H1 (cell line): ENCODE data around the gene MLKL. TPM values are rescaled to one million over a fixed set of nuclear protein-coding genes. Genes with fewer than 3 reads are reported as not detected.
A peak's percentile ranks its signal among the peaks of the same experiment; 100 is the strongest.

Experiments
- ASH2L ChIP-seq: fragments of 200-600, 300-600 bp; sonication (generic); IDR thresholded peaks from one replicate; pipeline ENCODE4 v1.7.1; 2017; ENCODE audit warnings: low read length
- GTF2F1 ChIP-seq: IDR thresholded peaks from 2 replicates; pipeline ENCODE4 v1.6.1; 2012; ENCODE audit warnings: low read depth, low read length, improper control_type of control experiment, borderline replicate concordance
- HDAC2 ChIP-seq, 2 experiments: fragments of 300-600 bp in 1 of 2; sonication (generic) in 1 of 2; IDR thresholded peaks; 2 replicates each; pipeline ENCODE4 v1.6.1; 2011 to 2012; ENCODE audit warnings: low read depth in 2 of 2, low read length in 2 of 2, mild to moderate bottlenecking in 2 of 2, moderate library complexity in 2 of 2, borderline replicate concordance in 1 of 2, inconsistent platforms in 1 of 2
- HDAC6 ChIP-seq: IDR thresholded peaks from one replicate; pipeline ENCODE4 v1.7.1; 2012; ENCODE audit warnings: low read depth, mild to moderate bottlenecking, inconsistent platforms, low read length, moderate library complexity
- JUN ChIP-seq: IDR thresholded peaks from 2 replicates; pipeline ENCODE4 v1.6.1; 2011; ENCODE audit warnings: low read depth, mild to moderate bottlenecking, improper control_type of control experiment, low read length
- KDM4A ChIP-seq: IDR thresholded peaks from one replicate; pipeline ENCODE4 v1.7.1; 2012; ENCODE audit warnings: low read depth, mild to moderate bottlenecking, moderate library complexity, low read length, inconsistent platforms; ENCODE audit not compliant: severe bottlenecking
- MAFK ChIP-seq: IDR thresholded peaks from 2 replicates; pipeline ENCODE4 v1.6.1; 2012; ENCODE audit warnings: low read depth, mild to moderate bottlenecking, improper control_type of control experiment, low read length
- POU5F1 ChIP-seq: IDR thresholded peaks from 2 replicates; pipeline ENCODE4 v1.6.1; 2011; ENCODE audit warnings: low read depth, mild to moderate bottlenecking, low read length, moderate library complexity
- RBBP5 ChIP-seq: IDR thresholded peaks from 2 replicates; pipeline ENCODE4 v1.7.1; 2012; ENCODE audit warnings: low read depth, mild to moderate bottlenecking, inconsistent platforms, low read length, moderate library complexity, borderline replicate concordance
- RXRA ChIP-seq: IDR thresholded peaks from 2 replicates; pipeline ENCODE4 v1.6.1; 2011; ENCODE audit warnings: low read depth, mild to moderate bottlenecking, low read length, moderate library complexity; ENCODE audit not compliant: insufficient read depth
- SIX5 ChIP-seq: IDR thresholded peaks from 2 replicates; pipeline ENCODE4 v1.6.1; 2011; ENCODE audit warnings: mild to moderate bottlenecking, low read depth, low read length
- SP2 ChIP-seq: IDR thresholded peaks from 2 replicates; pipeline ENCODE4 v1.6.1; 2012; ENCODE audit warnings: mild to moderate bottlenecking, low read length, inconsistent platforms
- USF2 ChIP-seq: IDR thresholded peaks from 2 replicates; pipeline ENCODE4 v1.6.1; 2011; ENCODE audit warnings: low read length, improper control_type of control experiment
- YY1 ChIP-seq: IDR thresholded peaks from 2 replicates; pipeline ENCODE4 v1.6.1; 2011; ENCODE audit warnings: low read depth, mild to moderate bottlenecking, low read length
- ZNF274 ChIP-seq: IDR thresholded peaks from 2 replicates; pipeline ENCODE4 v1.7.0; 2012; ENCODE audit warnings: low read length, borderline replicate concordance; ENCODE audit errors: extremely low read depth
- polyA plus RNA-seq, 7 experiments: library from polyadenylated mRNA; depleted of rRNA in 3 of 7; stranded (reverse) in 5 of 7; unstranded in 2 of 7; fragments of >200 nt in 5 of 7; fragments of 200-250 nt in 2 of 7; gene quantifications; 1 replicate in 5 of 7; 2 replicates in 1 of 7; 4 replicates in 1 of 7; pipeline versions ENCODE4 v1.2.1 to v1.2.3, GENCODE V29; 2011 to 2013; ENCODE audit warnings: missing spikeins in 2 of 7, mixed read lengths in 2 of 7
- total RNA-seq: library from RNA; stranded (reverse); fragmentation: NEBNext Ultra II Directional; extraction: Animal tissue kit (Norgen Biotek cat#: 25700); gene quantifications from 2 replicates; pipeline ENCODE4 v1.2.1, GENCODE V29; 2021
- TF ChIP-seq, protein P1 (sequence below): IDR thresholded peaks from 2 replicates; pipeline ENCODE4 v1.6.1; 2012; ENCODE audit warnings: inconsistent platforms
- TF ChIP-seq, protein P2 (sequence below): IDR thresholded peaks from 2 replicates; pipeline ENCODE4 v1.6.1; 2012; ENCODE audit warnings: inconsistent platforms

The MLKL gene
- total and polyA plus RNA-seq, 2 of the 8 experiments (the other 6 are each of a cell fraction or from before 2014, with no cell fraction given) = 1.6 to 2.1 TPM

GRCh38 chr16:74734361-74735161, 33.9 kb upstream of the MLKL start (continued):
- no peak for TF ChIP-seq SP2
- TF ChIP-seq HDAC6 = no peak
- no peak for TF ChIP-seq JUN
- no peak for TF ChIP-seq SIX5
- TF ChIP-seq POU5F1 = no peak
- TF ChIP-seq, protein P1, sequence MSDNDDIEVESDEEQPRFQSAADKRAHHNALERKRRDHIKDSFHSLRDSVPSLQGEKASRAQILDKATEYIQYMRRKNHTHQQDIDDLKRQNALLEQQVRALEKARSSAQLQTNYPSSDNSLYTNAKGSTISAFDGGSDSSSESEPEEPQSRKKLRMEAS = peak; percentile 65
- TF ChIP-seq, protein P2, sequence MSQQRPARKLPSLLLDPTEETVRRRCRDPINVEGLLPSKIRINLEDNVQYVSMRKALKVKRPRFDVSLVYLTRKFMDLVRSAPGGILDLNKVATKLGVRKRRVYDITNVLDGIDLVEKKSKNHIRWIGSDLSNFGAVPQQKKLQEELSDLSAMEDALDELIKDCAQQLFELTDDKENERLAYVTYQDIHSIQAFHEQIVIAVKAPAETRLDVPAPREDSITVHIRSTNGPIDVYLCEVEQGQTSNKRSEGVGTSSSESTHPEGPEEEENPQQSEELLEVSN = 0 out of 2 replicates have a peak, but pooled peaks have one; percentile 13
- TF ChIP-seq RBBP5 = 0 out of 2 replicates have a peak, but pooled peaks have one; percentile 46
- no peak for TF ChIP-seq GTF2F1
- TF ChIP-seq RXRA = no peak
- TF ChIP-seq MAFK = no peak
- no peak for TF ChIP-seq USF2
- TF ChIP-seq YY1 = no peak; the same call in 1 of the 2 replicates
- no peak for TF ChIP-seq ZNF274
- peak; percentile 86 for TF ChIP-seq ASH2L
- no peak for TF ChIP-seq HDAC2 (IDR thresholded peaks at IDR 0.05; ENCODE audit: borderline replicate concordance in 1 of 2, low read depth in 2 of 2, low read length in 2 of 2)
- TF ChIP-seq KDM4A = no peak
